ENCODE data around the gene RASGEF1C. TPM values are rescaled to one million over a fixed set of nuclear protein-coding genes. Genes with fewer than 3 reads are reported as not detected.

RASGEF1C gene
- total and polyA plus RNA-seq, 10 of the 15 experiments (the other 5 are each of a cell fraction or from before 2014, with no cell fraction given), result not detected

DNA sequence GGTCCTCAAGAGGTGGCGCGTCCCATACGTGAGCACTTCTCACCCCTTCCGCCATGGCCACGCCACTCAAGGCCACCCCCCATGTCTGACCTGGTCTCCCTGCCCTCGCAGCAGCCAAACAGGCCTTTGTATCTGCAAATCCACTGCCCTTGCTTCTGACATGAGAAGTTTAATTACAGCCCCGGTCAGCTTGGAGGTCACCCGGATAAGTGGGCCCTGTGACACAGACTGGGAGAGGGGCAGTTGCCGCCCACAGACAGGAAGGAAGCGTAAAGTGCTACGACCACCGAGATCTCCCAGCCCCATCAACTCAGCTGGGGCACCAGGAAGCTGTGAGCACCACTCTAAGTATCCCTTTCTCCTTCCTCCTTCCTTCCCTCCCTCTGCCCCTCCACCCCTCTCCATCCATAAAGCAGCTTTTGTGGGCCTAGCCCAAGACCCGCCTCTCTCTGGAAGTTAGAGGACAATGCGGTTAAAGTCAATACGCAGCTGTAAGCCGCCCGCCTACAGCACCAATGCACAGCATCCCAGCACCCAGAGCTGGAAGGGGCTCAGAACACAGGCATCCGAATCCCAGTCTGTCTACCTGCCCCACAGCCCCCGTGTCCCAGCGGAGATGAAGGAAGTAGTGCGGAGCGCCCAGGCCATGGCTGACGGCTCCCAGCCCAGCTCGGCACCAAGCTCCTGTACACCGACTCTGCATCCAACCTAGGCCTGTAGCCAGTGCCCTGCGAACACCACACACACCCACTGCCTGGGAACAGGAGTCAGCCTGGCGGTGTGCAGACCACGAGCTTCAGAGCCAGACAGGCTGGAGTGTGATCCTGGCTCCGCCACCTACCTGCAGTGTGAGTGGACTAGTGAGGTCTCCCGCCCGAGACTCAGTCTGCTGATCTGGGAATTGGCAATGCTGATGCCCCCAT lies 92.7 kb downstream of the RASGEF1C start:
- Histone ChIP-seq H3K4me2 (ENCODE audit: control insufficient read depth, insufficient read depth) (no peak overlapping the region), H3K9ac (ENCODE audit: control insufficient read depth, insufficient read depth, low read length) (no peak overlapping the region), H3K36me3 (ENCODE audit: control insufficient read depth in 2 of 2, insufficient read depth in 2 of 2, low read length in 1 of 2) (no peaks in the 10 kb centered on the region), H3K9me3 (replicated peaks; ENCODE audit: control insufficient read depth, insufficient read depth, low read length) (no peaks in the 10 kb centered on the region), H4K20me1 (ENCODE audit: control insufficient read depth, insufficient read depth) (no peaks in the 10 kb centered on the region), H3K4me1 (ENCODE audit: control insufficient read depth, insufficient read depth, low read length) (no peaks in the 10 kb centered on the region), H3K27ac (ENCODE audit: control insufficient read depth, insufficient read depth) (no peak overlapping the region), H3K27me3 (replicated peaks in 1 of 2; ENCODE audit: control insufficient read depth in 2 of 2, insufficient read depth in 2 of 2, low read length in 1 of 2) (no peaks in the 10 kb centered on the region), H2AFZ (ENCODE audit: control insufficient read depth, low read depth, low read length) (no peak overlapping the region), H3K4me3 (no peak overlapping the region), H3K79me2 (ENCODE audit: control insufficient read depth, insufficient read depth, low read length) (no peaks in the 10 kb centered on the region)
- TF ChIP-seq EP300 (IDR thresholded peaks at IDR 0.05; ENCODE audit: borderline replicate concordance in 1 of 2, control insufficient read depth in 1 of 2, low read depth in 2 of 2, low read length in 2 of 2) (no peak), FOS (IDR thresholded peaks at IDR 0.05; ENCODE audit: borderline replicate concordance, extremely low read depth, insufficient read length) (no peak)
- intact Hi-C loops (cut with micrococcal nuclease; ENCODE audit: unreplicated experiment) (no loop called here), in situ Hi-C loops (cut with MboI) (no loop called here)
- 62% methylated on average over 29 of the region's 31 CpGs for WGBS (ENCODE audit: insufficient coverage, insufficient replicate concordance, low lambda C conversion rate, missing lambda C conversion rate)
- ChIA-PET CTCF (interaction anchor here (0.9 kb wide), 1 partner anchor 212 kb away, joined by 3 read pairs; no protein-coding TSS in a partner anchor), RAD21 (ENCODE audit: unreplicated experiment) (no interaction called here), POLR2A (no interaction called here), SMC1A (ENCODE audit: uncharacterized antibody, unreplicated experiment) (interaction anchor here (1.5 kb wide), 1 partner anchor 8 kb away, joined by 3 read pairs; no protein-coding TSS in a partner anchor)
- FAIRE-seq, result no peak
- no peak for DNase-seq (ENCODE audit: low read depth, low spot score)
- no peak for ATAC-seq
- no TSS peak for BruUV-seq (replicated peaks)

DNA sequence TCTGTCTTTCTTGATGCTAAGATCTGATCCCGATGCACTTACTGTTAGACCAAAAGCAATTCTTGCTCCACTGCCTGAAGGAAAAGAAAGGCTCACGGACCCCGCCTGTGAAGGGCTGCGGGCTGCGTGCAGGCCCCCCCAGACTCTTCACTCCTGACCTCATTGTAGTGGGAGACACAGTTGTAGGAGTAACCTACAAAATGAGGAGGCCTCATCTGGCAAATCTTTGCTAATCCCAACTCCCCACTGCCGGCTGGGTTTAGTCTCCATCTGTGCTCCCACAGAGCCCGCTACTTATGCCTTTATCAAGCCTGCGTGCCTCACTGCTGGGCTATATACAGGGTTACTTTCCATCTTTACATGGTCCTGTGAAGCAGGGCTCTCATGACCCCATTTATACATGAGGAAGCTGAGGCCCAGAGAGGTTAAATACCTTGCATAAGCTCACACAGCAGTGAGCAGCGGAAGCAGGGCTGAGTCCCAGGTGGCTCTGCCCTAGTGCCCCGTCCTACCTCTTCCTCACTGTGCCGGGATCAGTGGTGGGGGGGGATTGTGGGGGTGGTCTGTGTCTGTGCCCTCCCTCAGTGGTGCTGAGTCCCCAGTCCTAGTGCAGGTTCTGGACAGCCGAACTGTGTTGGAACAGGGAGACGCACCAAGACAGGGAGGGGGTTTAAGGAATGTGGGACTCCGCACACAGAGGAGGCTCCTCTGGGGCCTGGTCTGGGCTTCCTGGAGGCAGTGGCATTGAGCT lies 93.5 kb downstream of the RASGEF1C start:
- no peak overlapping the region for H3K27ac ChIP-seq (ENCODE audit: control insufficient read depth, insufficient read depth)
- WGBS (ENCODE audit: insufficient coverage, insufficient replicate concordance, low lambda C conversion rate, missing lambda C conversion rate), result 56% methylated on average over 14 of the region's 14 CpGs
- no peaks in the 10 kb centered on the region for H3K36me3 ChIP-seq (ENCODE audit: control insufficient read depth in 2 of 2, insufficient read depth in 2 of 2, low read length in 1 of 2)
- H3K4me3 ChIP-seq, result no peak overlapping the region
- H3K9me3 ChIP-seq (replicated peaks; ENCODE audit: control insufficient read depth, insufficient read depth, low read length), result no peaks in the 10 kb centered on the region
- FAIRE-seq (no peak), DNase-seq (ENCODE audit: low read depth, low spot score) (no peak), ATAC-seq (no peak)
- SMC1A ChIA-PET (ENCODE audit: uncharacterized antibody, unreplicated experiment), result no interaction called here
- POLR2A ChIA-PET, result no interaction called here
- intact Hi-C loops (cut with micrococcal nuclease; ENCODE audit: unreplicated experiment), result no loop called here
- BruUV-seq (replicated peaks), result no TSS peak
- H3K4me1 ChIP-seq (ENCODE audit: control insufficient read depth, insufficient read depth, low read length), result no peaks in the 10 kb centered on the region
- RAD21 ChIA-PET (ENCODE audit: unreplicated experiment), result no interaction called here
- H3K4me2 ChIP-seq (ENCODE audit: control insufficient read depth, insufficient read depth), result no peak overlapping the region
- no peaks in the 10 kb centered on the region for H4K20me1 ChIP-seq (ENCODE audit: control insufficient read depth, insufficient read depth)
- H3K9ac ChIP-seq (ENCODE audit: control insufficient read depth, insufficient read depth, low read length), result no peak overlapping the region
- TF ChIP-seq RFX5 (IDR thresholded peaks at IDR 0.05; ENCODE audit: low read depth, low read length) (no peak), BCL11A (IDR thresholded peaks at IDR 0.05; ENCODE audit: low read depth, low read length) (no peak), MTA3 (IDR thresholded peaks at IDR 0.05; ENCODE audit: borderline replicate concordance, low read length) (no peak), BMI1 (IDR thresholded peaks at IDR 0.05; ENCODE audit: borderline replicate concordance) (no peak), HCFC1 (IDR thresholded peaks at IDR 0.05; ENCODE audit: low read length) (no peak)
- TF ChIP-seq, protein P1, sequence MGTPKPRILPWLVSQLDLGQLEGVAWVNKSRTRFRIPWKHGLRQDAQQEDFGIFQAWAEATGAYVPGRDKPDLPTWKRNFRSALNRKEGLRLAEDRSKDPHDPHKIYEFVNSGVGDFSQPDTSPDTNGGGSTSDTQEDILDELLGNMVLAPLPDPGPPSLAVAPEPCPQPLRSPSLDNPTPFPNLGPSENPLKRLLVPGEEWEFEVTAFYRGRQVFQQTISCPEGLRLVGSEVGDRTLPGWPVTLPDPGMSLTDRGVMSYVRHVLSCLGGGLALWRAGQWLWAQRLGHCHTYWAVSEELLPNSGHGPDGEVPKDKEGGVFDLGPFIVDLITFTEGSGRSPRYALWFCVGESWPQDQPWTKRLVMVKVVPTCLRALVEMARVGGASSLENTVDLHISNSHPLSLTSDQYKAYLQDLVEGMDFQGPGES (IDR thresholded peaks at IDR 0.05), result no peak
- in situ Hi-C loops (cut with MboI), result no loop called here
- no peak overlapping the region for H2AFZ ChIP-seq (ENCODE audit: control insufficient read depth, low read depth, low read length)
- CTCF ChIA-PET, result no interaction called here
- H3K27me3 ChIP-seq (replicated peaks in 1 of 2; ENCODE audit: control insufficient read depth in 2 of 2, insufficient read depth in 2 of 2, low read length in 1 of 2), result no peaks in the 10 kb centered on the region
- no peaks in the 10 kb centered on the region for H3K79me2 ChIP-seq (ENCODE audit: control insufficient read depth, insufficient read depth, low read length)

Measured in GM12878 (cell line).